H1 (cell line): ENCODE measurements around the gene CAPN14. TPM values are rescaled to one million over a fixed set of nuclear protein-coding genes. Genes with fewer than 3 reads are reported as not detected.

Experiments
- ATF3 ChIP-seq: IDR thresholded peaks from 2 replicates; pipeline ENCODE4 v1.6.1; 2011; ENCODE audit warnings: low read depth, mild to moderate bottlenecking, low read length; ENCODE audit not compliant: insufficient read depth
- CTBP2 ChIP-seq: IDR thresholded peaks from 2 replicates; pipeline ENCODE4 v1.7.0; 2011; ENCODE audit warnings: borderline replicate concordance, mild to moderate bottlenecking, moderate library complexity, mixed read lengths, low read length; ENCODE audit not compliant: insufficient read depth, insufficient read length
- NANOG ChIP-seq: IDR thresholded peaks from 2 replicates; pipeline ENCODE4 v1.6.1; 2011; ENCODE audit warnings: low read length, low read depth, mild to moderate bottlenecking, inconsistent platforms; ENCODE audit not compliant: insufficient read depth, poor library complexity, severe bottlenecking
- SIN3A ChIP-seq, 2 experiments: IDR thresholded peaks in 1 of 2; conservative IDR thresholded peaks in 1 of 2; 2 replicates each; pipeline ENCODE4 v1.6.1; 2011 to 2012; ENCODE audit warnings: low read length in 2 of 2, improper control_type of control experiment in 1 of 2, low read depth in 1 of 2, mild to moderate bottlenecking in 1 of 2
- polyA plus RNA-seq, 7 experiments: library from polyadenylated mRNA; depleted of rRNA in 3 of 7; stranded (reverse) in 5 of 7; unstranded in 2 of 7; fragments of >200 nt in 5 of 7; fragments of 200-250 nt in 2 of 7; gene quantifications; 1 replicate in 5 of 7; 2 replicates in 1 of 7; 4 replicates in 1 of 7; pipeline versions ENCODE4 v1.2.1 to v1.2.3, GENCODE V29; 2011 to 2013; ENCODE audit warnings: missing spikeins in 2 of 7, mixed read lengths in 2 of 7
- total RNA-seq: library from RNA; stranded (reverse); fragmentation: NEBNext Ultra II Directional; extraction: Animal tissue kit (Norgen Biotek cat#: 25700); gene quantifications from 2 replicates; pipeline ENCODE4 v1.2.1, GENCODE V29; 2021

The CAPN14 gene
- total and polyA plus RNA-seq, 2 of the 8 experiments (the other 6 are each of a cell fraction or from before 2014, with no cell fraction given): 0.07 TPM; not detected in 1

- TF ChIP-seq CTBP2 (no peak), NANOG (no peak), SIN3A (conservative IDR thresholded peaks at IDR 0.05 in 1 of 2, IDR thresholded peaks at IDR 0.05 in 1 of 2; ENCODE audit: low read depth in 1 of 2, low read length in 2 of 2) (no peak), ATF3 (no peak)
Measured at GRCh38 chr2:31232586-31232985, 15.3 kb upstream of the CAPN14 start (continued).
